GM19372 (cell line): Measurements from ENCODE around the gene PDZK1IP1.
"Not testable (repeated sequence)": the region's sequence is repeated elsewhere in the genome, so short reads cannot be mapped to it uniquely, and the experiment has no call there.

Experiments
- ATAC-seq: cut with Tn5 transposase; IDR thresholded peaks from one replicate; pipeline ENCODE4 v1.9.1; 2021; ENCODE audit warnings: mild to moderate bottlenecking, low read depth, moderate library complexity; ENCODE audit not compliant: unreplicated experiment

The PDZK1IP1 gene

GRCh38 chr1:47203504-47203903, 13.7 kb upstream of the PDZK1IP1 start:
- ATAC-seq: not testable (repeated sequence)

- ATAC-seq: no peak
These were observed 11.3 kb upstream of the PDZK1IP1 start for GRCh38 chr1:47201179-47201578.

GRCh38 chr1:47198214-47198613, 8.4 kb upstream of the PDZK1IP1 start:
- no peak for ATAC-seq

- no peak for ATAC-seq
These were observed 6.8 kb upstream of the PDZK1IP1 start for GRCh38 chr1:47196622-47197021.

GRCh38 chr1:47195981-47196380, 6.1 kb upstream of the PDZK1IP1 start:
- not testable (repeated sequence) for ATAC-seq

GRCh38 chr1:47194311-47194710, 4.5 kb upstream of the PDZK1IP1 start:
- ATAC-seq: no peak

- not testable (repeated sequence) for ATAC-seq
These were observed 3.7 kb upstream of the PDZK1IP1 start for GRCh38 chr1:47193496-47193895.

GRCh38 chr1:47192458-47193384, 2.9 kb upstream of the PDZK1IP1 start:
- ATAC-seq: peak; percentile 70

- ATAC-seq: no peak
These were observed 2.2 kb upstream of the PDZK1IP1 start for GRCh38 chr1:47191940-47192457.

GRCh38 chr1:47190857-47191256, 1.0 kb upstream of the PDZK1IP1 start:
- ATAC-seq: no peak

GRCh38 chr1:47190509-47190855, 646 bp upstream of the PDZK1IP1 start:
- ATAC-seq: no peak

GRCh38 chr1:47188791-47189785, 748 bp downstream of the PDZK1IP1 start:
- no peak for ATAC-seq

- no peak for ATAC-seq
These were observed 1.9 kb downstream of the PDZK1IP1 start for GRCh38 chr1:47187926-47188250.

GRCh38 chr1:47187231-47187925, 2.5 kb downstream of the PDZK1IP1 start:
- no peak for ATAC-seq

GRCh38 chr1:47186267-47187185, 3.3 kb downstream of the PDZK1IP1 start:
- ATAC-seq: no peak

GRCh38 chr1:47184822-47185677, 4.8 kb downstream of the PDZK1IP1 start:
- no peak for ATAC-seq

GRCh38 chr1:47184090-47184821, 5.6 kb downstream of the PDZK1IP1 start:
- ATAC-seq: no peak
